Keratinocyte (primary cell): ENCODE measurements around the gene LRRC37A3. TPM values are rescaled to one million over a fixed set of nuclear protein-coding genes. Genes with fewer than 3 reads are reported as not detected.
"Not testable (repeated sequence)": the region's sequence is repeated elsewhere in the genome, so short reads cannot be mapped to it uniquely, and the experiment has no call there.

ENCODE experiments used
- DNase-seq: peaks from one replicate; pipeline ENCODE4 v3.0.0-alpha.2; 2011; ENCODE audit warnings: low read depth, missing footprints, low spot score
- FAIRE-seq: peaks from 2 replicates; lab custom pipeline; 2011; peaks lifted over from hg19 to GRCh38; lab: Jason Lieb, UNC
- H2AFZ ChIP-seq: 2 replicates; pipeline ENCODE4 v1.6.0; 2012; ENCODE audit warnings: low read length, control low read depth, inconsistent platforms; ENCODE audit not compliant: control insufficient read depth
- H3K27ac ChIP-seq: 2 replicates; pipeline ENCODE4 v1.5.1; 2011; ENCODE audit warnings: low read length; ENCODE audit not compliant: control insufficient read depth, insufficient read depth
- H3K27me3 ChIP-seq: 3 replicates; pipeline ENCODE4 v1.6.0; 2011; ENCODE audit warnings: low read length; ENCODE audit not compliant: control insufficient read depth, insufficient read depth; ENCODE audit errors: extremely low read depth
- H3K36me3 ChIP-seq, 2 experiments: 2 replicates in 1 of 2; 3 replicates in 1 of 2; pipeline ENCODE4 v1.5.1; 2011; ENCODE audit warnings: low read length in 2 of 2, mild to moderate bottlenecking in 1 of 2; ENCODE audit not compliant: control insufficient read depth in 2 of 2, insufficient read depth in 2 of 2; ENCODE audit errors: extremely low read depth in 1 of 2
- H3K4me1 ChIP-seq: 3 replicates; pipeline ENCODE4 v1.5.1; 2011; ENCODE audit warnings: low read length; ENCODE audit not compliant: control insufficient read depth, insufficient read depth; ENCODE audit errors: extremely low read depth
- H3K4me2 ChIP-seq: 3 replicates; pipeline ENCODE4 v1.6.0; 2011; ENCODE audit warnings: low read depth, low read length; ENCODE audit not compliant: control insufficient read depth, insufficient read depth; ENCODE audit errors: extremely low read depth
- H3K4me3 ChIP-seq, 3 experiments: fragments of 200-600 bp in 1 of 3; sonication (generic) in 1 of 3; 2 replicates in 2 of 3; 3 replicates in 1 of 3; pipeline ENCODE4 v1.5.1; 2011 to 2016; ENCODE audit warnings: low read length in 3 of 3, mild to moderate bottlenecking in 3 of 3, control low read depth in 2 of 3, inconsistent platforms in 1 of 3, low read depth in 1 of 3, mixed read lengths in 1 of 3, mixed run types in 1 of 3, moderate library complexity in 1 of 3; ENCODE audit not compliant: control insufficient read depth in 2 of 3, insufficient read depth in 2 of 3; ENCODE audit errors: extremely low read depth in 1 of 3
- H3K79me2 ChIP-seq: 2 replicates; pipeline ENCODE4 v1.6.0; 2012; ENCODE audit warnings: low read length; ENCODE audit not compliant: control insufficient read depth, insufficient read depth
- H3K9ac ChIP-seq: 3 replicates; pipeline ENCODE4 v1.6.0; 2011; ENCODE audit warnings: low read length; ENCODE audit not compliant: control insufficient read depth, insufficient read depth; ENCODE audit errors: extremely low read depth
- H3K9me1 ChIP-seq: 3 replicates; pipeline ENCODE4 v1.6.0; 2011; ENCODE audit warnings: low read length; ENCODE audit not compliant: control insufficient read depth, insufficient read depth; ENCODE audit errors: extremely low read depth
- H3K9me3 ChIP-seq: 2 replicates; pipeline ENCODE4 v1.5.1; 2012; ENCODE audit warnings: low read depth, low read length; ENCODE audit not compliant: control insufficient read depth
- H4K20me1 ChIP-seq: 3 replicates; pipeline ENCODE4 v1.6.0; 2011; ENCODE audit warnings: low read length; ENCODE audit not compliant: control insufficient read depth, insufficient read depth; ENCODE audit errors: extremely low read depth
- dilution Hi-C: fragments of 300-500 bp; cut with MboI; formaldehyde crosslinking; loops from one replicate; pipeline ENCODE4 v1.7.0; 2020; ENCODE audit warnings: low sequenced_read_pairs; ENCODE audit not compliant: extremely low pct_ligation_motif_present
- polyA plus RNA-seq, 5 experiments: library from polyadenylated mRNA; depleted of rRNA in 3 of 5; stranded (reverse) in 3 of 5; stranded (forward) in 1 of 5; unstranded in 1 of 5; fragments of >200 nt; gene quantifications; 1 replicate in 1 of 5; 2 replicates in 3 of 5; 3 replicates in 1 of 5; pipeline versions ENCODE4 v1.2.1 to v1.2.3, GENCODE V29; 2011 to 2012; ENCODE audit warnings: missing spikeins in 2 of 5, low read depth in 1 of 5, low replicate concordance in 1 of 5

The LRRC37A3 gene
- polyA plus RNA-seq, 1 donor (not counting 4 experiments of a cell fraction or from before 2014, with no cell fraction given): 2.0 TPM

DNA sequence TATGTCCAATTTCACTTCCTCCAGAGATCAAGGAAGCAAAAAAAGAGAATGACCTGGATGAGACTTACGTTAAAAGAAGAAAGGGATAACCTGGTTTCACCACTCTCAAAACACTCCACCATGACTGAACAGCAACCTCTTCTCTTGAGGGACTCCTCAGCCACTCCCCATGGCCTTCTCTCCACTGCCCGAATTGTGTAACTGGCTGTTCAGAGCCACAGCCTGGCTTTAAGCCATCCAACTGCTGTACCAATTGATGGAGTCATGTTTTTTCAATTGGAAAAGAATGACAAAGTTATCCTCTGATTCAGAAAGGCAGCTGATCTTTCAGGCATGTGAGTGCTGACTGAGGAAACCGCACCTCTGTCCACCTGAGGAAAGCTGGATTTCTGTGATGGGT, 85.2 kb downstream of the LRRC37A3 start:
- FAIRE-seq (peak; percentile 62), DNase-seq (peak; percentile 25)
- dilution Hi-C loops, H3K4me3 ChIP-seq, H2AFZ ChIP-seq, H4K20me1 ChIP-seq, H3K9ac ChIP-seq, H3K9me1 ChIP-seq, H3K9me3 ChIP-seq, H3K79me2 ChIP-seq, H3K27me3 ChIP-seq, H3K36me3 ChIP-seq: not testable (repeated sequence)
- peak overlapping the region; percentile 31 for H3K27ac ChIP-seq
- H3K4me1 ChIP-seq: peaks cover 18% of the 10 kb centered on the region
- H3K4me2 ChIP-seq: peak overlapping the region; percentile 45

DNA sequence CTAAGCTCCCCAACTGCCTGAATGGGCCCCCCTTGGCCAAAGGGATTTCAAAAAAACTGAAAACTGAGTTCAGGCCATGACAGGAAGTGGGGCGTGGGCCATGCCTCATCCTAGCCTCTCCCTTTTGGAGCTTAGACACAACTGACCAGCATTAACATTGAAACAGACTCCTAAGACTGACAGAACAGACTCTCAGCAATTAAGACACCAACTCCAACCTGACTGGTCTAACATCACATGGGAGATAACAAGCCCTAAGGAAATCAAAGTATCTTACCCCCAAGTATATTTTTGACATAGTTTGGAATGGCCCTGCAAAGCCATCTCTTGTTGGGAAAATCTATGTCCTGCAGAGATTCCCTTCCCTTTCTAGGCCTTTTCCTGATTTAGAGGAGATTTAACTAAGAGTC, 88.6 kb downstream of the LRRC37A3 start:
- Histone ChIP-seq H3K4me2 (peak overlapping the region; percentile 22), H3K4me1 (peaks cover 18% of the 10 kb centered on the region)
- dilution Hi-C loops, DNase-seq, H3K9me1 ChIP-seq, H3K27ac ChIP-seq, H3K9me3 ChIP-seq, H2AFZ ChIP-seq, H3K36me3 ChIP-seq, H3K79me2 ChIP-seq, H4K20me1 ChIP-seq, H3K27me3 ChIP-seq, FAIRE-seq, H3K4me3 ChIP-seq, H3K9ac ChIP-seq: not testable (repeated sequence)

DNA sequence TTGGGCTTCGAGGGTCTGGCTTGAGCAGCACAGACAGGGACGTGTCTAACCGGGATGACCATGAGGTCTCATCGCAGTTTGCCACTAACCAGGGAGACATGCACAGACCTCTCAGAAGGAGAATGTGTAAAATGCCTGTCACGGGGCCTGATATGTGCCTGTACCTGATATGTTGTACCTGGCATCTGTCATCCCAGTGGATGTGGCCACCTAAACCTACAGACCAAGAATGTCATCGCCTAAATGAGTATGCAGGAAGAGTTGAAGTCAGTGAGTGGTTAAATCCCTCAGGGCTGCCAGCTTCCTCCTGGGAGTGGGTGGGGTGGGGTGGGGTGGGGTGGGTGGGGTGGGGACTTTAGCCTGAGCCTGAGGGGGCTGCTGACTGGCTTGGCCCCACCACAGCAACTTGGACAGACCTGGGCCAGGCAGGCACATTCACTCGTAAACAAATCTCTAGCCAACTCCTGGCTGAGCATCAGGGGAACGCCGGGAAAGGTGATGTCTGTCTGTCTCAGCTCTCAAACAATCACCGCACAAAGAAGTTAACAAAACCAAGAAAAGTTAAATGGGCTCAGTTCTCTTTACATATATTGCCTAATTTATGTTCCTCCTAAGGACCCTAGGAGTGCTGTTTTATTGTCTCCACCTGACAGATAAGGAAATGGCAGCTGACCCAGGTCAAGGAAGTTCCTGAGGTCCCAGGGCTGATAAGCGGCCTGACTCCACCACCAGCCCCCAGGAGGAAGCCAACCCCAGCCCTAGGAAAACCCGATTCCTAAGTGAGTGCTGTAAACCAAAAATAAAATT, 89.3 kb downstream of the LRRC37A3 start:
- H3K27me3 ChIP-seq, H2AFZ ChIP-seq, DNase-seq, H3K4me3 ChIP-seq, H4K20me1 ChIP-seq, dilution Hi-C loops, H3K27ac ChIP-seq, H3K79me2 ChIP-seq, H3K9me1 ChIP-seq, H3K9me3 ChIP-seq, H3K36me3 ChIP-seq, H3K9ac ChIP-seq: not testable (repeated sequence)
- FAIRE-seq: peak; percentile 48
- peak overlapping the region; percentile 37 for H3K4me2 ChIP-seq
- peaks cover 18% of the 10 kb centered on the region for H3K4me1 ChIP-seq

DNA sequence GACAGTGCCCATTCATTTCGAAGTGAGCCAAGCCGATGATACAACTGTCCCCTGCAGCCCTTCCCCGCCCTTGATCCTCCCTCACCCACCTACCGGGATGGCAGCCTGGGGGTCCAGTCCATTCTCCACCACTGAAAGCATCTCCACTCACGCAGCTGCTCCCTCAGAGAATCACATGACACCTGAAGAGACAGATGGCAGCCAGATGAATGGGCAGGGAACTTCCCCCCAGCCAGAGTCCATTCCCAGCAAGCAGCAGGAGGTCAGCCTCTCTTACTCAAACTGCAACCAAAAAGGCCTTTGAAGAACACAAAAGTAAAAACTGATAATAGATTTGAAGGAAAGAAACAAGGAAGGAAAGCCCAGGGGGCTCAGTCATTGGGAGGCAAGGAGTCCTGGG, 90.2 kb downstream of the LRRC37A3 start:
- H2AFZ ChIP-seq, H4K20me1 ChIP-seq, H3K79me2 ChIP-seq, H3K27me3 ChIP-seq, H3K27ac ChIP-seq, H3K4me3 ChIP-seq, H3K4me2 ChIP-seq, DNase-seq, H3K9me3 ChIP-seq, FAIRE-seq, H3K9me1 ChIP-seq, dilution Hi-C loops, H3K36me3 ChIP-seq, H3K9ac ChIP-seq: not testable (repeated sequence)
- peaks cover 13% of the 10 kb centered on the region for H3K4me1 ChIP-seq

DNA sequence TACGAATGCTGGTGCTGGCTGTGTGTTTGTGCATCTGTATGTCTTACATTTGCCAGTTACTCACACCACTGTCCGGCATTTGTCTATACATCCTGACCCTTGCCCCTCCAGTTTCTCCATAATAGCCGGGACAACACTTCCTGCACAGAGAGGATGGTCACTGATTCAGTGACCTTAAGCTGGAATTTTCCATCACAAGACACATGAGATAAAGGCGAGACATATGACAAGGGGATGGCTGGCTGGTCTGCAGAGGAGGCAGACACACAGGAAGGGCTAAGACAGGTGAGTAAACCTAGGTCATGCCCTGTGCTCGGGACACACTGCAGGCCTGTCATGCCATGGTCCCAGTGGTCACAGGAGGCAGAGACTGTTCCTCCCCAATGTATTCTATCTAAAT, 100.4 kb downstream of the LRRC37A3 start:
- H3K4me1 ChIP-seq: peaks cover 13% of the 10 kb centered on the region
- dilution Hi-C loops, H3K27ac ChIP-seq, H3K79me2 ChIP-seq, FAIRE-seq, H3K9me1 ChIP-seq, H3K4me2 ChIP-seq, DNase-seq, H3K36me3 ChIP-seq, H3K9ac ChIP-seq, H3K9me3 ChIP-seq, H4K20me1 ChIP-seq, H3K27me3 ChIP-seq, H2AFZ ChIP-seq, H3K4me3 ChIP-seq: not testable (repeated sequence)
